ENCODE measurements around the gene SCN9A. TPM values are rescaled to one million over a fixed set of nuclear protein-coding genes. Genes with fewer than 3 reads are reported as not detected.

Gene SCN9A
- total RNA-seq, 4 donors from 2014 or later: 0.51 to 3.5 (median 1.3) TPM

DNA sequence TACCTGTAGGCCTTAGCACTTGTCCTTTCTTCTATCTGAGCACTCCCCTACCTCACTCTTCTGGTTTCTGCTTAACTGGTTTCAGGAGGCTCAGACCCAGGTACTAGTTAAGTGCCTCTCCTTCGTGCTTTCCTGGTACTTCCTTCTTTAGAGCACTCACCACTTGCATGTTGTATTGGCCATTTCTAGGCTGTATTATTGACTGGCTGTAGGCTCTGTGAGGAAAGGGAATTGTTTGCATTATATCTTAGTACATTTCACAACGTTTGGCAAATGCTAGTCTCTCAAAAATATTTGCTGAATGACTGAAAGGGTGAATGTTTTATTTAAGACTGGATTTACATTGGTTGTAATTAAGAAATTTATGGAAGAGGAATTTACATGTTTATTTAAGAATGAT lies 212.0 kb downstream of the SCN9A start:
- intact Hi-C loops (cut with DNase I; ENCODE audit: low total_unique reads): no loop called here
- TF ChIP-seq, protein P1, sequence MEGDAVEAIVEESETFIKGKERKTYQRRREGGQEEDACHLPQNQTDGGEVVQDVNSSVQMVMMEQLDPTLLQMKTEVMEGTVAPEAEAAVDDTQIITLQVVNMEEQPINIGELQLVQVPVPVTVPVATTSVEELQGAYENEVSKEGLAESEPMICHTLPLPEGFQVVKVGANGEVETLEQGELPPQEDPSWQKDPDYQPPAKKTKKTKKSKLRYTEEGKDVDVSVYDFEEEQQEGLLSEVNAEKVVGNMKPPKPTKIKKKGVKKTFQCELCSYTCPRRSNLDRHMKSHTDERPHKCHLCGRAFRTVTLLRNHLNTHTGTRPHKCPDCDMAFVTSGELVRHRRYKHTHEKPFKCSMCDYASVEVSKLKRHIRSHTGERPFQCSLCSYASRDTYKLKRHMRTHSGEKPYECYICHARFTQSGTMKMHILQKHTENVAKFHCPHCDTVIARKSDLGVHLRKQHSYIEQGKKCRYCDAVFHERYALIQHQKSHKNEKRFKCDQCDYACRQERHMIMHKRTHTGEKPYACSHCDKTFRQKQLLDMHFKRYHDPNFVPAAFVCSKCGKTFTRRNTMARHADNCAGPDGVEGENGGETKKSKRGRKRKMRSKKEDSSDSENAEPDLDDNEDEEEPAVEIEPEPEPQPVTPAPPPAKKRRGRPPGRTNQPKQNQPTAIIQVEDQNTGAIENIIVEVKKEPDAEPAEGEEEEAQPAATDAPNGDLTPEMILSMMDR (IDR thresholded peaks at IDR 0.05): no peak
- no peak for TF ChIP-seq POLR2A (IDR thresholded peaks at IDR 0.05)
- WGBS, 2 donors: 59 to 74% methylated on average over 2 of the region's 2 CpGs
- H3K4me3 ChIP-seq (ENCODE audit: low read depth, poor library complexity, severe bottlenecking): no peak overlapping the region
- no peak for DNase-seq (ENCODE audit: low spot score in 2 of 2)

DNA sequence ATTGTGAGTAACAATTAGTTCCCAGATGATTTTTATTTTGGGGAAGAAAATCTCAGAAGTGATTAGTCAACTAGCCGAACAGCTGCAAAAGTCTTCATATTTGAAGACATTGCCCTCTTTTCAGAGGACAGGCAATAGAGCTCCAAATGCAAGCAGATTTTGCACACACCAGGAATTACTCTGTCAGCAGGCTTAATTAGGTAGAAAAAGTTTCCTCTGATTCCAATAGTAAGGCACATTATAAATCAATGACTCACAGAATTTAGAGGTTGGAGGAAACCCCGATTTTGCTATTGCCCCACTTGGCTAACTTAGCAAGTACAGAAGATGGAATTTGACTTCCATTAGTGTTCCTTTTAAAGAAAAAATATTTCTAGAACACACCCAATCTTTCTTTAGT lies 217.2 kb downstream of the SCN9A start:
- TF ChIP-seq, protein P1 (IDR thresholded peaks at IDR 0.05): no peak
- no peak for TF ChIP-seq POLR2A (IDR thresholded peaks at IDR 0.05)
- WGBS, 2 donors: 54 to 63% methylated on average over 2 of the region's 2 CpGs

DNA sequence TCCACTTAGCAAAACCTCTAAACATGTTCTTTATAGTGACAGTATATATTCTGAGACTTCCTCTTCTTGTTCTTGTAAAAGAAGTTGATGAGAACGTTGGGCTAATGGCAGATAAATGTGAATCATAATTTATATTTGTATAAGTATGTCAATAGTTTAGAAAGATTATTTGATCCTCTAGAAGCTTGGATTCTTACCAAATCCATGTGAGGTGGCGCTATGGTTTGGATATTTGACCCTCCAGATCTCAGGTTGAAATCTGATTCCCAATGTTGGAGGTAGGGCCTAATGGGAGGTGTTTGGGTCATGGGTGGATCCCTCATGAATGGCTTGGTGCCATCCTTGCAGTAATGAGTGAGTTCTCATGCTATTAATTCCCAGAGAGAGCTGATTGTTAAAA lies 218.2 kb downstream of the SCN9A start:
- DNase-seq (ENCODE audit: low spot score in 2 of 2): no peak
- intact Hi-C loops (cut with DNase I; ENCODE audit: low total_unique reads): no loop called here
- no peak overlapping the region for H3K4me3 ChIP-seq (ENCODE audit: low read depth, poor library complexity, severe bottlenecking)
- WGBS, 2 donors: 30 to 52% methylated on average over 2 of the region's 2 CpGs
- TF ChIP-seq, protein P1 (IDR thresholded peaks at IDR 0.05): no peak
- no peak for TF ChIP-seq POLR2A (IDR thresholded peaks at IDR 0.05)

More for the DNA sequence above, 217.2 kb downstream of the SCN9A start:
- intact Hi-C loops (cut with DNase I; ENCODE audit: low total_unique reads): no loop called here
- DNase-seq (ENCODE audit: low spot score in 2 of 2): no peak
- no peak overlapping the region for H3K4me3 ChIP-seq (ENCODE audit: low read depth, poor library complexity, severe bottlenecking)

DNA sequence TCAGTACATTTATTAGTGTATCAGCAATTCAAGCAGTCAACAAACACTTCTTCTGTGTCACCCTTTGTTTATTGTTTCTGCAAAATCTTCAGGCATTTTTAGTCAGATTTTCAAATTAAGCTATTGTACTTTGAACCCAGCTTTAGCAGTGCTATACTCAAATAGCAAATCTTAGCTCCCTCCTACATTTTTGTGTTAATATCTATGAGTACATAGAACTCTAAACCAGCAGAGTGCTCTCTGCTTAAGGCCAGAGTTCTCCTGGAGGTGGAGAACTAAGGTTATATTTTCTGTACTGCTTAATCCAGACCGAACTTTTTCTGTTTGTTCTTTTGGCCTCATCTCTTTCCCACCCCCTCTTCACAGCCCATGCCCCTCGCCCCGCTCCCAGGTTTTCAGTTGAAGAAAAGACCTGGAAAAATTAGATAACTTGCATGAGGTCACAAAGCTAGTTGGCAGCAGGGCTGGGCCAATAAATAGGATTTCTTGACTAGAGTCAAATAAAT lies 218.7 kb downstream of the SCN9A start:
- DNase-seq (ENCODE audit: low spot score in 2 of 2): no peak
- no peak overlapping the region for H3K4me3 ChIP-seq (ENCODE audit: low read depth, poor library complexity, severe bottlenecking)
- 86 to 95% methylated on average over 3 of the region's 3 CpGs for WGBS, 2 donors
- TF ChIP-seq, protein P1 (IDR thresholded peaks at IDR 0.05): no peak
- TF ChIP-seq POLR2A (IDR thresholded peaks at IDR 0.05): no peak
- intact Hi-C loops (cut with DNase I; ENCODE audit: low total_unique reads): no loop called here

DNA sequence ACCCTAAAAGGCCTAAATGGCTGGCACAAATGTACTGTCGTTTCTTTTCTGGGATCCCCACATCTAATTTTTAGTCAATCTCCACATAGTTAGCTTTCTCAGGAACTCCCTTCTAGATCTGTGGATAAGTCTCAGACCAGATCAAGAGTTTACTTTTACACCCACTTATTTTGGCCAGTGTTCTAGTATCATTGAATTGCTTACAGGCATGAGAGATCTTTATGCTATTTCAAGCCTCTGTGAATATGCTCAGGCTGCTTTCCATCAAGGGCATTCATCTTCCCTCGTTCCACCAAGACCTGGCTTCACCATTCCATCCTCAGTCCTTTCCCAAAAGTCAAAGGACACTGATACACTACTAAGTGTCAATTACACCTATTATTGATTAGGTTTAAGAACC lies 220.2 kb downstream of the SCN9A start:
- no peak overlapping the region for H3K4me3 ChIP-seq (ENCODE audit: low read depth, poor library complexity, severe bottlenecking)
- intact Hi-C loops (cut with DNase I; ENCODE audit: low total_unique reads): no loop called here
- TF ChIP-seq, protein P1 (IDR thresholded peaks at IDR 0.05): no peak
- no peak for TF ChIP-seq POLR2A (IDR thresholded peaks at IDR 0.05)
- 71 to 90% methylated on average over 2 of the region's 2 CpGs for WGBS, 2 donors
- DNase-seq (ENCODE audit: low spot score in 2 of 2): no peak

DNA sequence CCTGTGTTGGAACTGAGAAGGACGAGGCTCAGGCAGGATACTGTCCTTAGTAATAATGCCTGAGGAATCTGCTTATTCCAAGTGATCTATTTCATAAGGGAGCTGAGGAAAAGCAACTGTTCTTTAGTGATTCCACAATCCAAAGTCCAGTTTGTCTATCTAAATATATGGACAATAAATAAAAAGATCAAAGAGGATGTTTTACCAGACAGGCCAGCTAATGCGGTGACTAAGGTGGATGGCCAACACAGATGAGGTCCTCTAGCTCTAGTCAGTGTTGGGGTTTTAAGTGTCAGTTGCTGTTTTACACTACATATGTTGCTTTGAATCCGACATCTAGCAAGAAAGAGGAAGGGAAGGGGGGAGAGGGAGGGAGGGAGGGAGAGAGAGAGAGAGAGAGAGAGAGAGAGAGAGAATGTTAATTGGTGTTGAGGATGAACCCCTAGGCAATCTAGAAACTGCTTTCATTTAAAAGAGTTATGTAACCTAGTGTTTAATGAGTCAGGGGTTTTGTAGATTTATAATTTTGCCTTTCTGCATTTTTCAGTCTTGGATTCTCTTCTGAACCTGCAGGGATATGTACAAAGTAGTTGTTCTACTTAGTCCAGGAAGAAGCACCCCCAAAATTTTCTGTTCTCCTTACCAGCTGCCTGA lies 220.9 kb downstream of the SCN9A start:
- intact Hi-C loops (cut with DNase I; ENCODE audit: low total_unique reads): no loop called here
- WGBS, 2 donors: 48 to 53% methylated on average over 3 of the region's 3 CpGs
- no peak for TF ChIP-seq POLR2A (IDR thresholded peaks at IDR 0.05)
- TF ChIP-seq, protein P1 (IDR thresholded peaks at IDR 0.05): no peak
- DNase-seq (ENCODE audit: low spot score in 2 of 2): no peak
- H3K4me3 ChIP-seq (ENCODE audit: low read depth, poor library complexity, severe bottlenecking): no peak overlapping the region

Data from lower leg skin (tissue), 4 donors.